GM23338 (cell line): Measurements from ENCODE around the gene GADD45B. TPM values are rescaled to one million over a fixed set of nuclear protein-coding genes. Genes with fewer than 3 reads are reported as not detected.

ENCODE experiments used
- ATAC-seq: fragments of 200-7000 bp; cut with Tn5 transposase; 3 replicates; pipeline ENCODE4 v1.9.1; 2020
- DNase-seq: peaks from one replicate; pipeline ENCODE4 v3.0.0-alpha.2; 2015; ENCODE audit warnings: low spot score
- H2AFZ ChIP-seq: fragments of 200-600 bp; sonication (generic); 2 replicates; pipeline ENCODE4 v1.8.0; 2016; ENCODE audit warnings: antibody characterized with exemption, mild to moderate bottlenecking, moderate library complexity
- H3F3A ChIP-seq: fragments of 200-600 bp; sonication (generic); replicated peaks from 2 replicates; pipeline ENCODE4 v1.8.0; 2017; ENCODE audit warnings: antibody characterized with exemption, mixed run types, low read depth
- H3K27ac ChIP-seq: fragments of 200-600 bp; sonication (generic); 2 replicates; pipeline ENCODE4 v1.6.1; 2016; ENCODE audit warnings: low read depth
- H3K27me3 ChIP-seq: fragments of 200-600 bp; sonication (generic); 2 replicates; pipeline ENCODE4 v1.8.0; 2016; ENCODE audit warnings: mild to moderate bottlenecking, mixed run types, moderate library complexity; ENCODE audit not compliant: insufficient read depth
- H3K36me3 ChIP-seq: fragments of 200-600 bp; sonication (generic); 2 replicates; pipeline ENCODE4 v1.8.0; 2016; ENCODE audit warnings: mild to moderate bottlenecking; ENCODE audit not compliant: insufficient read depth
- H3K4me1 ChIP-seq: fragments of 200-600 bp; sonication (generic); 2 replicates; pipeline ENCODE4 v1.8.0; 2016; ENCODE audit warnings: mild to moderate bottlenecking, moderate library complexity; ENCODE audit not compliant: insufficient read depth
- H3K4me2 ChIP-seq: fragments of 200-600 bp; sonication (generic); 2 replicates; pipeline ENCODE4 v1.7.1; 2017; ENCODE audit warnings: mixed run types
- H3K4me3 ChIP-seq: fragments of 200-600 bp; sonication (generic); 2 replicates; pipeline ENCODE4 v1.6.1; 2016; ENCODE audit warnings: mixed run types
- H3K79me2 ChIP-seq: fragments of 200-600 bp; sonication (generic); replicated peaks from 2 replicates; pipeline ENCODE4 v1.8.0; 2017; ENCODE audit warnings: mild to moderate bottlenecking; ENCODE audit not compliant: insufficient read depth
- H3K9me2 ChIP-seq: fragments of 200-600 bp; sonication (generic); 2 replicates; pipeline ENCODE4 v1.8.0; 2017; ENCODE audit not compliant: insufficient read depth
- H4K20me1 ChIP-seq: fragments of 200-600 bp; sonication (generic); replicated peaks from 2 replicates; pipeline ENCODE4 v1.8.0; 2017; ENCODE audit warnings: mild to moderate bottlenecking; ENCODE audit not compliant: insufficient read depth
- H3K27ac Mint-ChIP-seq: 2 replicates; pipeline ENCODE4 v1.8.0; 2020; ENCODE audit warnings: inconsistent platforms, mild to moderate bottlenecking, moderate library complexity, mixed read lengths
- H3K27me3 Mint-ChIP-seq: 3 replicates; pipeline ENCODE4 v1.8.0; 2022; ENCODE audit warnings: low read depth, mild to moderate bottlenecking, moderate library complexity, mixed read lengths, inconsistent platforms; ENCODE audit not compliant: insufficient read depth, poor library complexity
- H3K36me3 Mint-ChIP-seq: 3 replicates; pipeline ENCODE4 v1.8.0; 2021; ENCODE audit warnings: low read depth, mild to moderate bottlenecking, inconsistent platforms, moderate library complexity, mixed read lengths
- H3K4me1 Mint-ChIP-seq: 3 replicates; pipeline ENCODE4 v1.8.0; 2020; ENCODE audit warnings: mild to moderate bottlenecking, inconsistent platforms, mixed read lengths
- H3K4me3 Mint-ChIP-seq: 3 replicates; pipeline ENCODE4 v1.8.0; 2021; ENCODE audit warnings: moderate library complexity, mild to moderate bottlenecking, inconsistent platforms, mixed read lengths
- H3K9me3 Mint-ChIP-seq: 3 replicates; pipeline ENCODE4 v1.8.0; 2020; ENCODE audit warnings: moderate library complexity, mild to moderate bottlenecking, inconsistent platforms, mixed read lengths
- CREB1 ChIP-seq: fragments of 250-450 bp; sonication (Bioruptor Pico); IDR thresholded peaks from 2 replicates; pipeline ENCODE4 v1.5.0; 2020; ENCODE audit warnings: low read depth, mild to moderate bottlenecking, moderate library complexity
- CTCF ChIP-seq, 2 experiments: fragments of 200-600 bp in 1 of 2; sonication (generic) in 1 of 2; conservative IDR thresholded peaks; 2 replicates each; pipeline versions ENCODE4 v1.5.1 to v1.6.1; 2016 to 2017; ENCODE audit warnings: antibody characterized with exemption in 2 of 2, low read depth in 2 of 2, mild to moderate bottlenecking in 2 of 2, moderate library complexity in 1 of 2
- ETS1 ChIP-seq: IDR thresholded peaks from 2 replicates; pipeline ENCODE4 v1.6.1; 2016; ENCODE audit warnings: antibody characterized with exemption
- EZH2 ChIP-seq: fragments of 200-600 bp; sonication (generic); IDR thresholded peaks from one replicate; pipeline ENCODE4 v1.8.0; 2017; ENCODE audit warnings: antibody characterized with exemption, mild to moderate bottlenecking, low read depth; ENCODE audit not compliant: unreplicated experiment
- EZH2phosphoT487 ChIP-seq: fragments of 200-600 bp; sonication (generic); IDR thresholded peaks from one replicate; pipeline ENCODE4 v1.8.1; 2018; ENCODE audit warnings: antibody characterized with exemption; ENCODE audit not compliant: unreplicated experiment
- JUNB ChIP-seq: IDR thresholded peaks from one replicate; pipeline ENCODE4 v1.6.1; 2016; ENCODE audit warnings: antibody characterized with exemption; ENCODE audit not compliant: unreplicated experiment
- NANOG ChIP-seq: IDR thresholded peaks from 2 replicates; pipeline ENCODE4 v1.6.1; 2016; ENCODE audit warnings: antibody characterized with exemption, borderline replicate concordance
- POLR2AphosphoS5 ChIP-seq: IDR thresholded peaks from 2 replicates; pipeline ENCODE4 v1.6.1; 2016; ENCODE audit warnings: antibody characterized with exemption, low read depth
- REST ChIP-seq: IDR thresholded peaks from one replicate; pipeline ENCODE4 v1.6.1; 2018; ENCODE audit warnings: antibody characterized with exemption; ENCODE audit not compliant: unreplicated experiment
- STAT1 ChIP-seq: IDR thresholded peaks from one replicate; pipeline ENCODE4 v1.6.1; 2016; ENCODE audit warnings: antibody characterized with exemption; ENCODE audit not compliant: unreplicated experiment
- ZNF114 ChIP-seq: fragments of 250-450 bp; sonication (Bioruptor Pico); IDR thresholded peaks from 2 replicates; pipeline ENCODE4 v1.5.0; 2020; ENCODE audit warnings: mild to moderate bottlenecking, moderate library complexity
- ZNF331 ChIP-seq: fragments of 250-450 bp; sonication (Bioruptor Pico); IDR thresholded peaks from 2 replicates; pipeline ENCODE4 v1.5.0; 2020; ENCODE audit warnings: low read depth, mild to moderate bottlenecking, moderate library complexity
- ZNF462 ChIP-seq: fragments of 250-450 bp; sonication (Bioruptor Pico); IDR thresholded peaks from 2 replicates; pipeline ENCODE4 v1.5.0; 2020; ENCODE audit warnings: mild to moderate bottlenecking, moderate library complexity
- polyA plus RNA-seq: library from polyadenylated mRNA; unstranded; fragments of >200 nt; fragmentation: Nextera tagmentation; extraction: Ambion mirVana; gene quantifications from 2 replicates; pipeline ENCODE4 v1.2.1, GENCODE V29; 2016
- total RNA-seq: library from RNA; depleted of rRNA; stranded (reverse); fragments of >200 nt; shearing (Covaris generic); gene quantifications from 2 replicates; pipeline ENCODE4 v1.2.3, GENCODE V29; 2014

The GADD45B gene
- total and polyA plus RNA-seq, 2 experiments from 2014 or later = 12.3 to 16.6 TPM

GRCh38 chr19:2474232-2475017 lies 1.5 kb upstream of the GADD45B start:
- Mint-ChIP-seq H3K27me3 (peaks cover 46% of the 10 kb centered on the region), H3K36me3 (peaks cover 7% of the 10 kb centered on the region; the same call in 2 of the 3 replicates), H3K27ac (no peak overlapping the region), H3K4me1 (peaks cover 21% of the 10 kb centered on the region; the same call in 2 of the 3 replicates), H3K4me3 (peak overlapping the region; percentile 57; the same call in 2 of the 3 replicates), H3K9me3 (no peaks in the 10 kb centered on the region)
- peak overlapping the region; percentile 99 for H3K4me3 ChIP-seq
- ATAC-seq (peak; percentile 35), DNase-seq (peak; percentile 95)
- H3K27ac ChIP-seq = no peak overlapping the region
- no peaks in the 10 kb centered on the region for H3K36me3 ChIP-seq
- H2AFZ ChIP-seq = no peak overlapping the region
- H3K9me2 ChIP-seq = no peaks in the 10 kb centered on the region
- peaks cover 15% of the 10 kb centered on the region; the same call in 1 of the 2 replicates for H3F3A ChIP-seq
- peaks cover 38% of the 10 kb centered on the region for H3K27me3 ChIP-seq
- H4K20me1 ChIP-seq = peaks cover 8% of the 10 kb centered on the region
- no peak for TF ChIP-seq ZNF462 (CRISPR knock-in tag)
- no peak for TF ChIP-seq POLR2AphosphoS5
- no peak for TF ChIP-seq STAT1
- TF ChIP-seq NANOG = no peak
- no peak for TF ChIP-seq ZNF114 (CRISPR knock-in tag)
- TF ChIP-seq JUNB = no peak
- TF ChIP-seq ETS1 = peak; percentile 53; the same call in 1 of the 2 replicates
- no peak for TF ChIP-seq ZNF331
- TF ChIP-seq REST = no peak
- TF ChIP-seq EZH2 = no peak
- TF ChIP-seq CREB1 (CRISPR knock-in tag) = 0 out of 2 replicates have a peak, but pooled peaks have one; percentile 55
- peak; percentile 82 to 99 for TF ChIP-seq CTCF (conservative IDR thresholded peaks at IDR 0.05; ENCODE audit: low read depth in 2 of 2)
- TF ChIP-seq EZH2phosphoT487 = no peak
- H3K4me2 ChIP-seq = peak overlapping the region; percentile 80
- peaks cover 14% of the 10 kb centered on the region; the same call in 1 of the 2 replicates for H3K4me1 ChIP-seq
- H3K79me2 ChIP-seq = peaks cover 8% of the 10 kb centered on the region; the same call in 1 of the 2 replicates
